ENCODE data around the gene DPYSL3. TPM values are rescaled to one million over a fixed set of nuclear protein-coding genes. Genes with fewer than 3 reads are reported as not detected.
A peak's percentile ranks its signal among the peaks of the same experiment; 100 is the strongest.

DPYSL3 gene
- total and polyA plus RNA-seq, 12 donors: 3.5 to 49.7 (median 13.1) TPM

DNA sequence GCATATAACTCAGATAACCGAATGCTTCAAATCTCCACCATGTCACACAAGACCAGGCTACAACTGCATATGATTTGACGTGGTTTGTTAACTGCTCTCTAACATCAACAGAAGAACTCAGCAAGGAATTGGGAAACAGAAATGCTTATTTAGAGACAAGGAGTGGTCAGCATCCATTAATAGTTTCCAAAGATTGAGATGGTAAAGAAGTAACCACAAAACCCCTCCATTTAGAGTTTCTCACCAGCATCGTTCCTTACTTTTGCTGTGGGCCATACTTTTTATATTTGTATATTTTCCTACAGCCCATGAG lies 25.2 kb downstream of the DPYSL3 start:
- DNase-seq: no peak
- TF ChIP-seq POLR2A (IDR thresholded peaks at IDR 0.05): no peak
- TF ChIP-seq, protein P1, sequence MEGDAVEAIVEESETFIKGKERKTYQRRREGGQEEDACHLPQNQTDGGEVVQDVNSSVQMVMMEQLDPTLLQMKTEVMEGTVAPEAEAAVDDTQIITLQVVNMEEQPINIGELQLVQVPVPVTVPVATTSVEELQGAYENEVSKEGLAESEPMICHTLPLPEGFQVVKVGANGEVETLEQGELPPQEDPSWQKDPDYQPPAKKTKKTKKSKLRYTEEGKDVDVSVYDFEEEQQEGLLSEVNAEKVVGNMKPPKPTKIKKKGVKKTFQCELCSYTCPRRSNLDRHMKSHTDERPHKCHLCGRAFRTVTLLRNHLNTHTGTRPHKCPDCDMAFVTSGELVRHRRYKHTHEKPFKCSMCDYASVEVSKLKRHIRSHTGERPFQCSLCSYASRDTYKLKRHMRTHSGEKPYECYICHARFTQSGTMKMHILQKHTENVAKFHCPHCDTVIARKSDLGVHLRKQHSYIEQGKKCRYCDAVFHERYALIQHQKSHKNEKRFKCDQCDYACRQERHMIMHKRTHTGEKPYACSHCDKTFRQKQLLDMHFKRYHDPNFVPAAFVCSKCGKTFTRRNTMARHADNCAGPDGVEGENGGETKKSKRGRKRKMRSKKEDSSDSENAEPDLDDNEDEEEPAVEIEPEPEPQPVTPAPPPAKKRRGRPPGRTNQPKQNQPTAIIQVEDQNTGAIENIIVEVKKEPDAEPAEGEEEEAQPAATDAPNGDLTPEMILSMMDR (IDR thresholded peaks at IDR 0.05): no peak
- WGBS, 4 donors: 68 to 82% (median 72%) methylated on average over 3 of the region's 3 CpGs
- Histone ChIP-seq H3K4me3 (no peak overlapping the region), H3K36me3 (replicated peaks in 1 of 2) (no peaks in the 10 kb centered on the region), H3K27ac (no peak overlapping the region), H3K27me3 (no peaks in the 10 kb centered on the region), H3K4me1 (replicated peaks in 1 of 2) (no peaks in the 10 kb centered on the region), H3K9me3 (replicated peaks in 1 of 3) (no peaks in the 10 kb centered on the region)
- intact Hi-C loops (cut with DNase I): no loop called here

GRCh38 chr5:147483961-147484707 lies 25.7 kb downstream of the DPYSL3 start:
- intact Hi-C loops (cut with DNase I): no loop called here
- Histone ChIP-seq H3K27me3 (no peaks in the 10 kb centered on the region), H3K9me3 (replicated peaks in 1 of 3) (no peaks in the 10 kb centered on the region), H3K4me3 (no peak overlapping the region), H3K36me3 (replicated peaks in 1 of 2) (no peaks in the 10 kb centered on the region), H3K4me1 (replicated peaks in 1 of 2) (no peaks in the 10 kb centered on the region), H3K27ac (no peak overlapping the region)
- WGBS, 4 donors: 38 to 49% (median 40%) methylated on average over 5 of the region's 5 CpGs
- DNase-seq: peak in 4 of 7 donors; percentile 5 to 63 (median 18)
- TF ChIP-seq, protein P1 (IDR thresholded peaks at IDR 0.05): no peak
- no peak for TF ChIP-seq POLR2A (IDR thresholded peaks at IDR 0.05)

GRCh38 chr5:147483188-147483790 lies 26.6 kb downstream of the DPYSL3 start:
- H3K4me3 ChIP-seq: no peak overlapping the region
- no peak overlapping the region for H3K27ac ChIP-seq
- no peaks in the 10 kb centered on the region for H3K9me3 ChIP-seq (replicated peaks in 1 of 3)
- intact Hi-C loops (cut with DNase I): no loop called here
- no peak for TF ChIP-seq POLR2A (IDR thresholded peaks at IDR 0.05)
- TF ChIP-seq, protein P1 (IDR thresholded peaks at IDR 0.05): no peak
- H3K36me3 ChIP-seq (replicated peaks in 1 of 2): no peaks in the 10 kb centered on the region
- no peaks in the 10 kb centered on the region for H3K4me1 ChIP-seq (replicated peaks in 1 of 2)
- H3K27me3 ChIP-seq: no peaks in the 10 kb centered on the region
- WGBS, 4 donors: 72 to 77% (median 76%) methylated on average over 5 of the region's 5 CpGs
- DNase-seq: no peak

DNA sequence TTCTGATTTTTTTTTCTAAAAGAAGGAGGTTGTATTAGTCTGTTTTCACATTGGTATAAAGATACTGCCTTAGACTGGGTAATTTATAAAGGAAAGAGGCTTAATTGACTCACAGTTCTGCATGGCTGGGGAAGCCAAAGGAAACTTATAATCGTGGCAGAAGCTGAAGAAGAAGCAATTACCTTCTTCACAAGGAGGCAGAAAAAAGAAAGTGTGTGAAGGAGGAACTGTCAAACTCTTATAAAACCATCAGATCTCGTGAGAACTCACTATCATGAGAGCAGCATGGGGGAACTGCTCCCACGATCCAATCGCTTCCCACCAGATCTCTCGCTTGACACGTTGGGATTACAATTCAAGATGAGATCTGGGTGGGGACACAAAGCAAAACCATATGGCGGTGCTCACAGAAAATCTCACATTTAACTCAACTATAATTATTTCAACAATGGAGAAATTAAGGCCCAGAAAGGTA lies 27.1 kb downstream of the DPYSL3 start:
- intact Hi-C loops (cut with DNase I): no loop called here
- H3K4me1 ChIP-seq (replicated peaks in 1 of 2): no peaks in the 10 kb centered on the region
- WGBS, 4 donors: 67 to 77% (median 74%) methylated on average over 7 of the region's 7 CpGs
- no peak overlapping the region for H3K27ac ChIP-seq
- H3K27me3 ChIP-seq: no peaks in the 10 kb centered on the region
- DNase-seq: no peak
- H3K9me3 ChIP-seq (replicated peaks in 1 of 3): no peaks in the 10 kb centered on the region
- no peak for TF ChIP-seq POLR2A (IDR thresholded peaks at IDR 0.05)
- TF ChIP-seq, protein P1 (IDR thresholded peaks at IDR 0.05): no peak
- no peaks in the 10 kb centered on the region for H3K36me3 ChIP-seq (replicated peaks in 1 of 2)
- no peak overlapping the region for H3K4me3 ChIP-seq
